Measurements from ENCODE around the gene GAS7. TPM values are rescaled to one million over a fixed set of nuclear protein-coding genes. Genes with fewer than 3 reads are reported as not detected.

Gene GAS7
- total and polyA plus RNA-seq, 7 donors: 6.5 to 67.6 (median 35.1) TPM

DNA sequence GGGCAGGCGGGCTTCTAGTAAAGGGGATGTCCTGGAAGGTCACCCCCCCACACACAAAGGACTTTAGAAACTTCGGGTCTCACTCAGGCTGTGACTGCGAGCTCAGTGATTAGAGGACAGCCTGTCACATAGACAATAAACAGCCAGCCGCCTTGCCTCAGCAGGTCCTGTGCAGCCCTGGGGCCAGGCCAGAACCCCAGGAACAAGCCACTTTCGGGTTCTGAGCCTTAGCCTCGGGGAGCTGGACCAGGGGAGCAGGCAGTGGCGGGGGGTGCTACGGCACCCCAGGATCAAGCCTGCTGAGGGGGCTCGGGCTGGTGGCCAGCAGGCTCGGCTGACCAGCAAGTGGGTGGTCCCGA, 1.1 kb downstream of the GAS7 start:
- H3K9me3 ChIP-seq: peaks cover 0 to 12% (median 10%) of the 10 kb centered on the region in 4 donors
- peak; percentile 74 for DNase-seq
- H3K36me3 ChIP-seq: no peaks in the 10 kb centered on the region
- WGBS, 2 donors: 41 to 50% methylated on average over 11 of the region's 11 CpGs
- TF ChIP-seq POLR2AphosphoS5 (IDR thresholded peaks at IDR 0.05) (peak in 1 of 4 donors; percentile 46), EP300 (IDR thresholded peaks at IDR 0.05) (no peak)
- intact Hi-C loops (cut with DNase I): no loop called here
- peaks cover 0 to 21% (median 18%) of the 10 kb centered on the region in 4 donors for H3K4me1 ChIP-seq
- H3K27me3 ChIP-seq: peaks cover 0 to 29% (median 10%) of the 10 kb centered on the region in 3 donors
- peak overlapping the region; percentile 58 to 66 (median 61) for H3K27ac ChIP-seq
- H3K4me3 ChIP-seq: peak overlapping the region; percentile 39 to 78 (median 64)

DNA sequence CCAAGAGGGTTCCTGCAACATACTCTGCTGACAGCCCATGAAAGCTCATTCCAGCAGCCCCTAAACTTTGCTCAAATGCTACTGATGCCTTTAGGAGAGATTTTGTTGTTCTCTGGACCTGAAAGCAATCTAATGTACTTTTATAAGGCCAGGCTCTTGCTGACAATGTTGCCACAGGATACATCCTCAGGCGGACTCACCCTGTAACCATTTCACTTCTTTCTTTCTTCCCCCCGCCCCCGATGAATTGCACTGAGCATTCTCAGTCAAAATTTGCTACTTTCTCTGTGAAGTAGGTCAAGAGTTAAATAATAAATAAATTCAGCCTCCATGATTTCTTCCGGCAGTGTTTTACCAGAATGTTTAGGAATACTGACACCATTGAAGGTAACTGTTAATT, 1.5 kb downstream of the GAS7 start:
- H3K27ac ChIP-seq: peak overlapping the region; percentile 58 to 66 (median 61)
- H3K4me3 ChIP-seq: peak overlapping the region; percentile 39 to 78 (median 64)
- H3K4me1 ChIP-seq: peaks cover 0 to 21% (median 18%) of the 10 kb centered on the region in 4 donors
- 69 to 74% methylated on average over 4 of the region's 4 CpGs for WGBS, 2 donors
- peaks cover 0 to 12% (median 10%) of the 10 kb centered on the region in 4 donors for H3K9me3 ChIP-seq
- H3K36me3 ChIP-seq: no peaks in the 10 kb centered on the region
- TF ChIP-seq POLR2AphosphoS5 (IDR thresholded peaks at IDR 0.05): no peak
- TF ChIP-seq EP300 (IDR thresholded peaks at IDR 0.05): no peak
- no peak for TF ChIP-seq POLR2A (IDR thresholded peaks at IDR 0.05)
- intact Hi-C loops (cut with DNase I): no loop called here
- peaks cover 0 to 29% (median 10%) of the 10 kb centered on the region in 3 donors for H3K27me3 ChIP-seq
- no peak for DNase-seq

DNA sequence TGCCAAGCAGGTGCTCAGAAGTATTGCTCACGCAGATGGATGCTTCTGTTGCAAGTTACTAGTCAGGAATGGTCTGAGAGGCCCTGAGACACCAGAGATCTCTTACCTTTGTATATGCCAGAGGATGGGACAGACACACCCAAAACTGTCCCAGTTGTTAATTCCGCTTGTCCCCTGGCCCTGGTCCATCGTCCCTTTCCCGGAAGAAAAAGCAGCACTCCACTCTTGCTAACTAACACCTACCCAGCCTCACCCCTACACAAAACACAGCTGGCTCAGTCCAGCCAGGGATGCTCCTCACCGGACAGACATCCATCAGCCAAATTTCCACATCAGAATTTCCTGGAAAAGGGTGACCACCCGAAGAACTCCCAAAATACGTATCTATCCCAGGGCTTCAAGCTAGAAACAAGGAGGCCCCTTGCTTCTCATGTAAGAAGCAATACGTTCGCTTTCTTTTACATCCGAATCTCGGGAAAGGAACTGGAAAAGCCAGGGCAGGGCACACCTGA, 2.0 kb downstream of the GAS7 start:
- intact Hi-C loops (cut with DNase I): no loop called here
- 72 to 85% methylated on average over 11 of the region's 11 CpGs for WGBS, 2 donors
- no peaks in the 10 kb centered on the region for H3K36me3 ChIP-seq
- peak overlapping the region in 2 of 4 donors; percentile 60 to 66 for H3K27ac ChIP-seq
- H3K27me3 ChIP-seq: peaks cover 0 to 29% (median 10%) of the 10 kb centered on the region in 3 donors
- peaks cover 0 to 21% (median 18%) of the 10 kb centered on the region in 4 donors for H3K4me1 ChIP-seq
- DNase-seq: no peak
- no peak for TF ChIP-seq EP300 (IDR thresholded peaks at IDR 0.05)
- TF ChIP-seq, protein P1, sequence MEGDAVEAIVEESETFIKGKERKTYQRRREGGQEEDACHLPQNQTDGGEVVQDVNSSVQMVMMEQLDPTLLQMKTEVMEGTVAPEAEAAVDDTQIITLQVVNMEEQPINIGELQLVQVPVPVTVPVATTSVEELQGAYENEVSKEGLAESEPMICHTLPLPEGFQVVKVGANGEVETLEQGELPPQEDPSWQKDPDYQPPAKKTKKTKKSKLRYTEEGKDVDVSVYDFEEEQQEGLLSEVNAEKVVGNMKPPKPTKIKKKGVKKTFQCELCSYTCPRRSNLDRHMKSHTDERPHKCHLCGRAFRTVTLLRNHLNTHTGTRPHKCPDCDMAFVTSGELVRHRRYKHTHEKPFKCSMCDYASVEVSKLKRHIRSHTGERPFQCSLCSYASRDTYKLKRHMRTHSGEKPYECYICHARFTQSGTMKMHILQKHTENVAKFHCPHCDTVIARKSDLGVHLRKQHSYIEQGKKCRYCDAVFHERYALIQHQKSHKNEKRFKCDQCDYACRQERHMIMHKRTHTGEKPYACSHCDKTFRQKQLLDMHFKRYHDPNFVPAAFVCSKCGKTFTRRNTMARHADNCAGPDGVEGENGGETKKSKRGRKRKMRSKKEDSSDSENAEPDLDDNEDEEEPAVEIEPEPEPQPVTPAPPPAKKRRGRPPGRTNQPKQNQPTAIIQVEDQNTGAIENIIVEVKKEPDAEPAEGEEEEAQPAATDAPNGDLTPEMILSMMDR (IDR thresholded peaks at IDR 0.05): no peak
- no peak for TF ChIP-seq POLR2A (IDR thresholded peaks at IDR 0.05)
- no peak for TF ChIP-seq POLR2AphosphoS5 (IDR thresholded peaks at IDR 0.05)
- H3K9me3 ChIP-seq: peaks cover 0 to 12% (median 10%) of the 10 kb centered on the region in 4 donors
- H3K4me3 ChIP-seq: peak overlapping the region in 3 of 4 donors; percentile 55 to 78 (median 72)

DNA sequence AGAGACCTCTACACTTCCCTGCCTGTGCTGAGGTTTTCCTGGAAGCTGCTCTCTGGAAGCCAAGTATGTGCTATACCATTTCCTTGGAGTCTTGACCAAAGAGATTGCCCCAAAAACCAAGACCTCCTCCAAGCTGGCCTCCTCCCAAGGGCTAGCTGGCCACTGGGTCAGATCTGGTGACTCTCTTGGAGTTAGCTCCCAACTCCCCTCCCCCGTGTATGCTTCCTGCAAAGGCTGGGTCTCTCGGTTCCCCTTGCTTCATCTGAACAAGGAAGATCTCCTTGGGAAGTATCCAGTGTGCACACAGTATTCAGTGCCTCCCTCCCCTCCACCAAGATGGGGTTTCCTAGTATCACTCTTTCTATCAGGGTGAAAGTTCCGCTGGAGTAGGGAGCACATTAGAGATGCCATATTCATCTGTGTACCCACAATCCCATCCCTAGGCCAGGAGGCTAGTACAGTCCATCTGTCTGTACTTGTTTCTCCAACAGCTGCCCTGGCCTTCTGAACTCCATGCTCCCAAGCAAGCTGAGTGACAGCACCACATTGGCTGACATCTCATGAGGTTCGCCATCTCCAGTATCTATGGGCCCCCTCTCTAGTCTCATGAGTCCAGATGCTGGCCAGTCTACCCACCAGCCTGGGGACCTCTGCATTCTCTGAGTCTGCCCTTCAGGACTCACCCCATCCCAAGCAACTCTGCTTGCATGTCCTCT, 3.2 kb downstream of the GAS7 start:
- intact Hi-C loops (cut with DNase I): no loop called here
- H3K4me3 ChIP-seq: no peak overlapping the region
- 88 to 92% methylated on average over 4 of the region's 4 CpGs for WGBS, 2 donors
- peaks cover 0 to 29% (median 10%) of the 10 kb centered on the region in 3 donors for H3K27me3 ChIP-seq
- H3K36me3 ChIP-seq: no peaks in the 10 kb centered on the region
- no peak for DNase-seq
- no peak for TF ChIP-seq POLR2AphosphoS5 (IDR thresholded peaks at IDR 0.05)
- H3K27ac ChIP-seq: no peak overlapping the region
- H3K4me1 ChIP-seq: peaks cover 0 to 21% (median 18%) of the 10 kb centered on the region in 4 donors
- H3K9me3 ChIP-seq: peaks cover 0 to 12% (median 10%) of the 10 kb centered on the region in 4 donors

DNA sequence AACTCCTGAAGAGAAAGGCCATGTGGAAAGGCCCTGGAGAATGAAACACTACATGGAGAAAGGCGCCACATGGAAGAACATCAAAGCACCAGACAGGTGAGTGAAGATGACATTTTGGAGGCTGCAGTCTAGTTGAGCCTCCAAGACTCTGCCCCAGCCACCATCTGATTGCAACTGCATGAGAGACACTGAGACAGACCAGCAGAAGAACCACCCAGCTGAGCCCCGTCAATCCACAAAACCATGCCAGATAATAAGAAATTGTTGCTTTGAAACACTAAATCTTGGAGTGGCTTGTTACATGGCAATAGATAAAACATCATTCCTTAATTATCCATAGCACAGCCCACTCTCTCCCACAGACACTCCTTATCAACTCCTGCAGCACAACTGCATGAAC, 4.8 kb downstream of the GAS7 start:
- Histone ChIP-seq H3K9me3 (peaks cover 0 to 12% (median 10%) of the 10 kb centered on the region in 4 donors), H3K4me1 (peaks cover 0 to 15% (median 11%) of the 10 kb centered on the region in 4 donors), H3K27ac (no peak overlapping the region), H3K4me3 (no peak overlapping the region), H3K36me3 (no peaks in the 10 kb centered on the region), H3K27me3 (peaks cover 0 to 13% (median 10%) of the 10 kb centered on the region in 3 donors)
- intact Hi-C loops (cut with DNase I): no loop called here
- 98 to 100% methylated on average over 2 of the region's 2 CpGs for WGBS, 2 donors
- TF ChIP-seq, protein P1 (IDR thresholded peaks at IDR 0.05): no peak
- TF ChIP-seq POLR2AphosphoS5 (IDR thresholded peaks at IDR 0.05): no peak
- no peak for TF ChIP-seq POLR2A (IDR thresholded peaks at IDR 0.05)
- no peak for TF ChIP-seq EP300 (IDR thresholded peaks at IDR 0.05)
- DNase-seq: no peak

DNA sequence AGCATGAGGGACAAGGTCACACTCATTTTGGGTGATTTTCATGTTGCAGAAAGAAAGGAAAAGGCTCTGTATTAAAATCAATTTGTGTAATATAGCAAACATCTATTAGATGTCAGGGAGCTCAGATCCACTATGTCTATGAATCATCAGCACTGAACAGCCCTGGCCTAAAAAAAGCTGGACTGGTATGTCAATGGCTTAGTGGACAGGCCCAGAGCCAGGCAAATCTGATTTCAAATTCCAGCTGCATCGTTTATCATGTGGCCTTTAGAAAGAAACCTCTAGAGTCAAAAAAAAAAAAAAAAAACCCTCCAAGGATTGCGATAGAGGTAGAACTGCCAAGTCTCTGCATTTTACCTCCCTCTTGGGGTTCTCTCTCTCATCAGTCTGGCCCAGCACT, 5.4 kb downstream of the GAS7 start:
- DNase-seq: no peak
- H3K9me3 ChIP-seq: peaks cover 0 to 12% (median 10%) of the 10 kb centered on the region in 4 donors
- intact Hi-C loops (cut with DNase I): no loop called here
- WGBS, 2 donors: 80 to 81% methylated on average over 2 of the region's 2 CpGs
- no peak overlapping the region for H3K4me3 ChIP-seq
- H3K27me3 ChIP-seq: peaks cover 0 to 8% (median 4%) of the 10 kb centered on the region in 3 donors
- H3K27ac ChIP-seq: peak overlapping the region in 2 of 4 donors; percentile 2 to 27
- TF ChIP-seq POLR2AphosphoS5 (IDR thresholded peaks at IDR 0.05): no peak
- no peak for TF ChIP-seq EP300 (IDR thresholded peaks at IDR 0.05)
- TF ChIP-seq, protein P1 (IDR thresholded peaks at IDR 0.05): no peak
- TF ChIP-seq POLR2A (IDR thresholded peaks at IDR 0.05): no peak
- peaks cover 0 to 11% (median 4%) of the 10 kb centered on the region in 4 donors for H3K4me1 ChIP-seq
- H3K36me3 ChIP-seq: no peaks in the 10 kb centered on the region
